Femur (tissue), 1 donor: ENCODE data around the gene SYDE2.

ENCODE experiments used
- DNase-seq: peaks from one replicate; pipeline ENCODE4 v3.0.0-alpha.2; 2017

Gene SYDE2

DNA sequence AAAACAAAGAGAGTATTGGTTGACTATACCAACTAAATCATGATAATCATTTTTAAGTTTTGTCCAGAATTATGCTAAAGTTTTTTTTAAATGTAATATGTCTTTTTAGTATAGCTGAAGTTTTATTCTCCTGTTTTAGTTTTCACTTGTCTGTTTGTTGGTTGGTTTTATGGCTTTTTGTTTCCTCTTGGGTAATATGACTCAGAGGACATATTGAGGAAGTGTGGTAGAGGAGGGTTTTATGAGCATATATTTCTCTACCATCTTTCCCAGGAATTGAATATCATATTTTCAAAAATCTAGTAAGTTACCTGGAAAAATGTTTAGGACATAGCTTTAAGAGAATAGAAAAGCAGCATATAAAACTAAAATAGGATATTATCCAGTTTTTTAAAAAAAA lies 84.0 kb downstream of the SYDE2 start:
- DNase-seq: no peak

DNA sequence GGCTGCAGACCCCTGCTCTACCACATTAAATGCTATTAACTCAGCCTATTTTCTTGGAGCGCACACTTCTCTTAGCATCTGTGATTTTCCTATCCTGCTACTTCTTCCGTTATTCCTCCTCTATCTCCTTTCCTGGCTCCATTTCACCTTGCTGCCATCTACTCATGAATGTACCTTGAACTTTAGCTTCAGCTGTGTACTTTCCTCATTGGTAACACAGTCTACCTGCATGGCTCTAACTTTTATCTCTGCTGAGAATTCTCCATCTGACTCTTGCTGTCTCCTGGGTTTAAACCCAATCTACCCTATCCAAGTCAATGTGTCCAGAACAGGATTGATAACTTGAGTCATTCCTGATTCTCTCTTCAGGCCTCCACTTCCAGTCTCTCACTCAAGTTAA lies 84.9 kb downstream of the SYDE2 start:
- no peak for DNase-seq

DNA sequence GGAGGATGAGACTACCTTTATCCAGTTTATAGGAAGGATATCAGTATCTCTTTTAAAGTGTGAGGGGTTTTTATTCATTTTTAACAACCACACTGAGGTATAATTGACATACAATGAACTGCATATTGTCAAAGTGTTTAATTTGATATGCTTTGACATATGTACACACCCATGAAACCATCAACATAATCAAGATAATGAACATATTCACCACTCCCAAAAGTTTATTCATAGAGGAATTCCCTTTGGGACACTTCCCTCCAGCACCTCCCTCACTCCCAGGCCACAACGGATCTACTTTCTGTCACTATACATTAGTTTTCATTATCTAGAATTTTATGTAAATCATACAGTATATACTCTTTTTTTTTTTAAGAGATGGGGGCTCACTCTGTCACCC lies 89.1 kb downstream of the SYDE2 start:
- no peak for DNase-seq

GRCh38 chr1:85109475-85109874 lies 91.3 kb downstream of the SYDE2 start:
- DNase-seq: peak; percentile 68
